ENCODE results near the gene RARG. TPM values are rescaled to one million over a fixed set of nuclear protein-coding genes. Genes with fewer than 3 reads are reported as not detected.

Gene RARG
- total RNA-seq, 2 experiments from 2014 or later: 19.7 to 20.3 TPM

GRCh38 chr12:53219956-53220693, 11.9 kb downstream of the RARG start:
- Mint-ChIP-seq H3K27me3 (no peaks in the 10 kb centered on the region), H3K36me3 (ENCODE audit: low read depth) (peaks cover 8% of the 10 kb centered on the region), H3K4me1 (ENCODE audit: low read depth) (peaks cover 74% of the 10 kb centered on the region), H3K9me3 (no peaks in the 10 kb centered on the region), H3K27ac (peak overlapping the region; percentile 96), H3K4me3 (peak overlapping the region; percentile 92)
- TF ChIP-seq CTCF (IDR thresholded peaks at IDR 0.05): no peak
- intact Hi-C loops (cut with micrococcal nuclease): no loop called here
- ATAC-seq (peak; percentile 52), DNase-seq (peak; percentile 95)
- ChIA-PET POLR2A (interaction anchor here (0.6 to 7.7 kb wide), 15 partner anchors 9 to 141 kb away, joined by 3 to 78 read pairs (median 7); partner anchors contain the start of genes CSAD, ESPL1, ITGB7 and MYG1), CTCF (interaction anchor here (0.7 to 5.3 kb wide), 16 partner anchors 8 to 124 kb away, joined by 3 to 47 read pairs (median 4); partner anchors contain the start of genes AAAS, CSAD, ESPL1 and MYG1)

- intact Hi-C loops (cut with micrococcal nuclease): no loop called here
Measured at GRCh38 chr12:53219292-53219955, 12.6 kb downstream of the RARG start.

GRCh38 chr12:53218551-53219291, 13.3 kb downstream of the RARG start:
- intact Hi-C loops (cut with micrococcal nuclease): no loop called here

More at GRCh38 chr12:53219292-53219955, 12.6 kb downstream of the RARG start:
- POLR2A ChIA-PET: interaction anchor here (0.6 to 7.7 kb wide), 18 partner anchors 8 to 140 kb away, joined by 3 to 78 read pairs (median 6); partner anchors contain the start of genes CSAD, ESPL1, ITGB7 and MYG1
- Mint-ChIP-seq H3K27ac (peak overlapping the region; percentile 95), H3K9me3 (no peaks in the 10 kb centered on the region), H3K4me1 (ENCODE audit: low read depth) (peaks cover 70% of the 10 kb centered on the region), H3K4me3 (peak overlapping the region; percentile 92), H3K36me3 (ENCODE audit: low read depth) (peaks cover 8% of the 10 kb centered on the region), H3K27me3 (no peaks in the 10 kb centered on the region)
- CTCF ChIA-PET: interaction anchor here (0.6 to 5.3 kb wide), 13 partner anchors 8 to 125 kb away, joined by 3 to 47 read pairs (median 5); partner anchors contain the start of genes AAAS, CSAD, ESPL1 and MYG1
- peak; percentile 83 for DNase-seq
- peak; percentile 17 for ATAC-seq
- TF ChIP-seq CTCF (IDR thresholded peaks at IDR 0.05): no peak

GRCh38 chr12:53217931-53218307, 14.1 kb downstream of the RARG start:
- H3K36me3 Mint-ChIP-seq (ENCODE audit: low read depth): peaks cover 13% of the 10 kb centered on the region
- no peaks in the 10 kb centered on the region for H3K9me3 Mint-ChIP-seq
- H3K4me1 Mint-ChIP-seq (ENCODE audit: low read depth): peaks cover 70% of the 10 kb centered on the region
- DNase-seq (peak; percentile 46), ATAC-seq (no peak)
- ChIA-PET POLR2A (interaction anchor here (0.8 to 7.7 kb wide), 7 partner anchors 9 to 84 kb away, joined by 3 to 78 read pairs (median 5); partner anchors contain the start of genes ESPL1 and ITGB7), CTCF (interaction anchor here (1.0 to 7.1 kb wide), 11 partner anchors 8 to 152 kb away, joined by 3 to 100 read pairs (median 7); partner anchors contain the start of genes AAAS, ESPL1 and SOAT2)
- H3K4me3 Mint-ChIP-seq: peak overlapping the region; percentile 92
- H3K27me3 Mint-ChIP-seq: no peaks in the 10 kb centered on the region
- intact Hi-C loops (cut with micrococcal nuclease): no loop called here
- H3K27ac Mint-ChIP-seq: peak overlapping the region; percentile 95
- no peak for TF ChIP-seq CTCF (IDR thresholded peaks at IDR 0.05)

More at GRCh38 chr12:53218551-53219291, 13.3 kb downstream of the RARG start:
- peaks cover 8% of the 10 kb centered on the region for H3K36me3 Mint-ChIP-seq (ENCODE audit: low read depth)
- H3K4me3 Mint-ChIP-seq: peak overlapping the region; percentile 92
- peaks cover 70% of the 10 kb centered on the region for H3K4me1 Mint-ChIP-seq (ENCODE audit: low read depth)
- ATAC-seq (no peak), DNase-seq (no peak)
- no peak for TF ChIP-seq CTCF (IDR thresholded peaks at IDR 0.05)
- no peaks in the 10 kb centered on the region for H3K27me3 Mint-ChIP-seq
- peak overlapping the region; percentile 95 for H3K27ac Mint-ChIP-seq
- no peaks in the 10 kb centered on the region for H3K9me3 Mint-ChIP-seq
- ChIA-PET POLR2A (interaction anchor here (0.7 to 7.7 kb wide), 14 partner anchors 7 to 114 kb away, joined by 3 to 78 read pairs (median 5); partner anchors contain the start of genes CSAD, ESPL1, ITGB7 and ZNF740), CTCF (interaction anchor here (0.6 to 5.3 kb wide), 13 partner anchors 9 to 126 kb away, joined by 3 to 47 read pairs (median 4); partner anchors contain the start of genes AAAS, ESPL1 and MYG1)
